ENCODE data around the gene ARHGAP45. TPM values are rescaled to one million over a fixed set of nuclear protein-coding genes. Genes with fewer than 3 reads are reported as not detected.

ARHGAP45 gene
- total RNA-seq, 1 donor from 2014 or later = 0.67 TPM

DNA sequence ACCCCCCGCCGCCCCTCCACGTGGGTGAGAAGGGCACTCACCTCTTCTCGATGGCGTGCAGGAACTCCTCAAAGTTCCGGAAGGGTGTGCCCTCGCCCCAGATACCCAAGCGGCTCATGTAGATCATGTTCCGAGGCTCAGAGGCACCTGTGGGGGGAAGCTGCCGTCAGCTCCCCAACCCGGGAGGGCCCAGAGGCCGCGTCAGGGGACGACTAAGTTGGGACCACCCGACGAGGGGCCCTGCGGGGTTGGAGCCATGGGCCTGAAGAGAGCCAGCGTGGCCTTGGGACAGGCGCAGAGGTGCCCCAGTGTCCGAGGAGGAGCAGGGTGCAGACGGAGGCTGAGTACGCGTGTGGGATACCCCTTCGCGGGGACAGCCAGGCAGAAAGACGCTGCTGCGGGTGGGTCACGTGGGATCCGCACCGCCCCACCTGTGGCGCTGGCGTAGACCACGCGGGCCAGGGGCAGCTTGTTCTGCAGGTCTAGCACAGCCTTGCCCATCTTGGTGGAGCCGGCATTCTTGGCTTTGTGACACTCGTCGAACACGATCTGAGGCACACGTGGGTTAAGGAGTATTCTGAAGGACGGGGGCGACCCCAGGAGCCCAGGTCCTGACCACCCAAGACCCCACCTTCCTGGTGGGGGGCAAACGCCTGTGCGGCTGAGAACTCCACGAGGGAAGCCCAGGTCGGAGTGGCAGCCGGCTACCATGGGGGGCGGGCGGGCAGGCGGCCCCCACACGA, 52.7 kb downstream of the ARHGAP45 start:
- H3K27me3 Mint-ChIP-seq (ENCODE audit: unreplicated experiment) = no peaks in the 10 kb centered on the region
- no peaks in the 10 kb centered on the region for H3K9me3 Mint-ChIP-seq (ENCODE audit: unreplicated experiment)
- no peak for DNase-seq (ENCODE audit: extremely low spot score, unreplicated experiment)
- peaks cover 4% of the 10 kb centered on the region for H3K4me1 Mint-ChIP-seq (ENCODE audit: unreplicated experiment)
- TF ChIP-seq, protein P1, sequence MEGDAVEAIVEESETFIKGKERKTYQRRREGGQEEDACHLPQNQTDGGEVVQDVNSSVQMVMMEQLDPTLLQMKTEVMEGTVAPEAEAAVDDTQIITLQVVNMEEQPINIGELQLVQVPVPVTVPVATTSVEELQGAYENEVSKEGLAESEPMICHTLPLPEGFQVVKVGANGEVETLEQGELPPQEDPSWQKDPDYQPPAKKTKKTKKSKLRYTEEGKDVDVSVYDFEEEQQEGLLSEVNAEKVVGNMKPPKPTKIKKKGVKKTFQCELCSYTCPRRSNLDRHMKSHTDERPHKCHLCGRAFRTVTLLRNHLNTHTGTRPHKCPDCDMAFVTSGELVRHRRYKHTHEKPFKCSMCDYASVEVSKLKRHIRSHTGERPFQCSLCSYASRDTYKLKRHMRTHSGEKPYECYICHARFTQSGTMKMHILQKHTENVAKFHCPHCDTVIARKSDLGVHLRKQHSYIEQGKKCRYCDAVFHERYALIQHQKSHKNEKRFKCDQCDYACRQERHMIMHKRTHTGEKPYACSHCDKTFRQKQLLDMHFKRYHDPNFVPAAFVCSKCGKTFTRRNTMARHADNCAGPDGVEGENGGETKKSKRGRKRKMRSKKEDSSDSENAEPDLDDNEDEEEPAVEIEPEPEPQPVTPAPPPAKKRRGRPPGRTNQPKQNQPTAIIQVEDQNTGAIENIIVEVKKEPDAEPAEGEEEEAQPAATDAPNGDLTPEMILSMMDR (IDR thresholded peaks at IDR 0.05) = no peak
- H3K27ac Mint-ChIP-seq (ENCODE audit: unreplicated experiment) = no peak overlapping the region
- peaks cover 21% of the 10 kb centered on the region for H3K36me3 Mint-ChIP-seq (ENCODE audit: unreplicated experiment)
- H3K4me3 Mint-ChIP-seq (ENCODE audit: unreplicated experiment) = no peak overlapping the region

DNA sequence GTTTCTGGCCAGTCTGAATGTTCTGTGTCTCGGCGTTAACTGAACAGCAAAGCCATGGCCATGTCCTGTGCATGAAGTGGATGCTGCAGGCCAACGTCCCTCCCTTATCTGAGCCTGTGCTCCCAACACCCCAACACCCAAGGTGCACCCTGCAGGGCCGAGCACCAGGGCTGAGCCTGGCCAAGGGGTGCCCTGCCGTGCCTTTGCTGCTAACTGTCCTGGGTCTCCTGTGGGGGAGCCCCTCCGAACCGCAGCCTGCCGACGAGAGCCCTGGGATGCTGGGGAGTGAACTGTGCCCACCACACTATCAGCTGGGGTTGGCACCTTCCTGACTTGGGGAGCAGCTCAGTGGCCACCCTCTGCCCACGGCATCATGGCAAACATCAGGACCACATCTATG, 54.4 kb downstream of the ARHGAP45 start:
- no peak for DNase-seq (ENCODE audit: extremely low spot score, unreplicated experiment)

DNA sequence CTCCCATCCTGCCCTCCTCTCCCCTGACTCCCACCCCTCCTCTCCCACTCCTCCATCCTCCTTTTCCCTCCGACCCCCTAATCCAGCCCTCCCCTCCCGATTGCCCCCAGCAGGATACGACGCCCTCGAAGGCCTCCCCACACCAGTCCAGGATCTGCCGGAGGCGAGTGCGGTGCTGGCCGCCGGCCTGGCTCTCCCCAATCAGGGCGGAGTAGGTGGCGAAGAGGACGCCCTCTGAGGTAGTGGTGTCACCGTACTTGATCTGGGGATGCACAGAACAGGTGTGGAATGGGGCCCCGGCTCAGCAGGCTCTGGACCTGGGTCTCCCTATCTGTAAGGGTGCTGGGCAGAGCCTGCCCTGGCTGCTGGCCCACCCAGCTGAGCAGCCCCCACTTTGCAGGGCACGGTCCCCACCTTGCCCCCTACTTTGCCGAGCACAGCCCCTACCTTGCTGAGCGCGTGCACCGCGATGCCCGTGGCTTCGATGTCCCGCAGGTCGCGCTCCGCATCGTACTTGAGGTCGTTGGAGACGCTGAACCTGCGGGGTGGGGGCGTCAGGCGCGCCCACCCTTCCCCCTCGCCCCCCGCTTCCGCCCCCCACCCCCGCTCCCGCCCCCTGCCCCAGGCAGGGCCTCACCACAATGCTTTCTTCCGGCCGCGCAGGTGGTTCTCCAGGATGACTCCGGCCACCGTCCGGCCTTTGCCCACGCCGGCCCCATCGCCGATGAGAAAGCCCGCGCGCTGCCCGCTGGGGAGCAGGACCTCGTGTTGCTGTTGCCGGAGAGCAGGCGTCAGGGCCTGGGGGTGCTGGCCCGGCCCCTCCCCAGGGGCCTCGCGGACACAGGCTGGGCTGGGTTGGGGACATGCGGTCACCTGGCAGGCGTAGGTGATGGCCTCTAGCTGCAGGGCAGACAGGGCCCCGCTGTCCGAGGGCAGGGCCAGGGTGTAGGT, 55.3 kb downstream of the ARHGAP45 start:
- peaks cover 21% of the 10 kb centered on the region for H3K36me3 Mint-ChIP-seq (ENCODE audit: unreplicated experiment)
- DNase-seq (ENCODE audit: extremely low spot score, unreplicated experiment) = no peak
- no peak overlapping the region for H3K4me3 Mint-ChIP-seq (ENCODE audit: unreplicated experiment)
- no peak overlapping the region for H3K27ac Mint-ChIP-seq (ENCODE audit: unreplicated experiment)
- TF ChIP-seq, protein P1 (IDR thresholded peaks at IDR 0.05) = no peak
- H3K27me3 Mint-ChIP-seq (ENCODE audit: unreplicated experiment) = no peaks in the 10 kb centered on the region
- H3K9me3 Mint-ChIP-seq (ENCODE audit: unreplicated experiment) = no peaks in the 10 kb centered on the region
- peaks cover 30% of the 10 kb centered on the region for H3K4me1 Mint-ChIP-seq (ENCODE audit: unreplicated experiment)

More for the DNA sequence above, 54.4 kb downstream of the ARHGAP45 start:
- H3K27me3 Mint-ChIP-seq (ENCODE audit: unreplicated experiment) = no peaks in the 10 kb centered on the region
- H3K4me1 Mint-ChIP-seq (ENCODE audit: unreplicated experiment) = peaks cover 21% of the 10 kb centered on the region
- no peak overlapping the region for H3K4me3 Mint-ChIP-seq (ENCODE audit: unreplicated experiment)
- no peaks in the 10 kb centered on the region for H3K9me3 Mint-ChIP-seq (ENCODE audit: unreplicated experiment)
- TF ChIP-seq, protein P1 (IDR thresholded peaks at IDR 0.05) = no peak
- no peak overlapping the region for H3K27ac Mint-ChIP-seq (ENCODE audit: unreplicated experiment)
- peaks cover 21% of the 10 kb centered on the region for H3K36me3 Mint-ChIP-seq (ENCODE audit: unreplicated experiment)

DNA sequence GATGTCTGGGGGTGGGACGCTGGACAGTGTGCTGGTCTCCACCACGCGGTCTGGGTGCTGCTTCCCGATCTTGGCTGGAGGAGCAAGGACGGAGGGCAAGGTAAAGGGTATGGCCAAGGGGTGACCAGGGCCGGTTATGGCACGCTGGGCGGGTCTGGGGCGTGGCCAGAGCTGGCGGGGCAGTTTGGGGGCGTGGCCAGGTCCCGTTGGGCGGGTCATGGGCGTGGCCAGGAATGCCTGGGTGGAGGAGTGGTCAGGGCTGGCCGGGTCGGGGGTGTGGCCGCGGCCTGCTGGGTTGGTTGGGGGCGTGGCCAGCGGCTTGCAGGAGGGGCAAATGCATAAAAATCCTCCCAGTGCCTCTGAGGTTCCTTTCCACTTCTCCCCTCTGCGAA, 56.0 kb downstream of the ARHGAP45 start:
- Mint-ChIP-seq H3K4me1 (ENCODE audit: unreplicated experiment) (peaks cover 36% of the 10 kb centered on the region), H3K36me3 (ENCODE audit: unreplicated experiment) (peaks cover 23% of the 10 kb centered on the region), H3K4me3 (ENCODE audit: unreplicated experiment) (no peak overlapping the region), H3K27me3 (ENCODE audit: unreplicated experiment) (no peaks in the 10 kb centered on the region), H3K27ac (ENCODE audit: unreplicated experiment) (no peak overlapping the region), H3K9me3 (ENCODE audit: unreplicated experiment) (no peaks in the 10 kb centered on the region)
- TF ChIP-seq, protein P1 (IDR thresholded peaks at IDR 0.05) = no peak
- DNase-seq (ENCODE audit: extremely low spot score, unreplicated experiment) = no peak

DNA sequence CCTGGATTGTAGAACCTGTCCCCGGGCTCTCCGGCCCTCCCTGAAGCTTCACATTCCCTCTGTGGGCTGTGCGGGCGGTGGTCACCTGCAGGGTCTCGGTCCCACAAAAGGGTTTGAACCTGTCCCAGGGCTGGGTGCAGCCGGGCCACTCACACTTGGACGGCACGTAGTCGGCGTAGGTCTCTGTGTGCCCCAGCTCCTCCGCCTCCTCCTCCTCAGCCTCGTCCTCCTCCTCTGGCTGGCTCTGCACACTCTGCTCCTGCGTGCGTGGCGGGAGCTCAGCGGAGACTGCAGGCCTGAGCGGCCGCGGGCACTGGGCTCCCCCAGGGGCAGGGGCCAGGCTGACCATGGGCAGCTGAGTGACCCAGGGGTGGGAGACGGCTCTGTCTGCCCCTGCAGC, 56.4 kb downstream of the ARHGAP45 start:
- Mint-ChIP-seq H3K4me1 (ENCODE audit: unreplicated experiment) (peaks cover 36% of the 10 kb centered on the region), H3K4me3 (ENCODE audit: unreplicated experiment) (no peak overlapping the region), H3K27ac (ENCODE audit: unreplicated experiment) (no peak overlapping the region), H3K27me3 (ENCODE audit: unreplicated experiment) (no peaks in the 10 kb centered on the region), H3K9me3 (ENCODE audit: unreplicated experiment) (no peaks in the 10 kb centered on the region), H3K36me3 (ENCODE audit: unreplicated experiment) (peaks cover 19% of the 10 kb centered on the region)
- DNase-seq (ENCODE audit: extremely low spot score, unreplicated experiment) = no peak
- TF ChIP-seq, protein P1 (IDR thresholded peaks at IDR 0.05) = no peak

All from osteocyte (in vitro differentiated cells).